GM19328 (cell line): ENCODE measurements around the gene CDKAL1.

Source experiments
- ATAC-seq: cut with Tn5 transposase; IDR thresholded peaks from one replicate; pipeline ENCODE4 v1.9.1; 2021; ENCODE audit warnings: mild to moderate bottlenecking, moderate library complexity; ENCODE audit not compliant: unreplicated experiment

Gene CDKAL1

GRCh38 chr6:20868397-20869096, 334.3 kb downstream of the CDKAL1 start:
- ATAC-seq, result no peak

- ATAC-seq, result no peak
These were observed 335.8 kb downstream of the CDKAL1 start for GRCh38 chr6:20870021-20870420.

GRCh38 chr6:20870493-20870892, 336.2 kb downstream of the CDKAL1 start:
- no peak for ATAC-seq

GRCh38 chr6:20873425-20874190, 339.4 kb downstream of the CDKAL1 start:
- no peak for ATAC-seq

GRCh38 chr6:20875369-20875963, 341.2 kb downstream of the CDKAL1 start:
- ATAC-seq, result no peak

GRCh38 chr6:20876036-20876435, 341.8 kb downstream of the CDKAL1 start:
- ATAC-seq, result no peak

GRCh38 chr6:20876561-20876960, 342.3 kb downstream of the CDKAL1 start:
- ATAC-seq, result no peak

GRCh38 chr6:20877008-20877937, 343.0 kb downstream of the CDKAL1 start:
- peak; percentile 93 for ATAC-seq

- ATAC-seq, result no peak
These were observed 344.9 kb downstream of the CDKAL1 start for GRCh38 chr6:20879121-20879520.

- no peak for ATAC-seq
These were observed 345.3 kb downstream of the CDKAL1 start for GRCh38 chr6:20879526-20879925.

- no peak for ATAC-seq
These were observed 347.1 kb downstream of the CDKAL1 start for GRCh38 chr6:20881365-20881764.

- ATAC-seq, result no peak
These were observed 347.8 kb downstream of the CDKAL1 start for GRCh38 chr6:20882014-20882413.

- no peak for ATAC-seq
These were observed 350.8 kb downstream of the CDKAL1 start for GRCh38 chr6:20885076-20885475.

GRCh38 chr6:20891161-20891560, 356.9 kb downstream of the CDKAL1 start:
- no peak for ATAC-seq

- no peak for ATAC-seq
These were observed 358.1 kb downstream of the CDKAL1 start for GRCh38 chr6:20892365-20892764.

GRCh38 chr6:20893412-20893811, 359.2 kb downstream of the CDKAL1 start:
- no peak for ATAC-seq

GRCh38 chr6:20900389-20901160, 366.3 kb downstream of the CDKAL1 start:
- ATAC-seq, result peak; percentile 78

- ATAC-seq, result no peak
These were observed 371.1 kb downstream of the CDKAL1 start for GRCh38 chr6:20905377-20905776.

- no peak for ATAC-seq
These were observed 372.7 kb downstream of the CDKAL1 start for GRCh38 chr6:20906945-20907344.

GRCh38 chr6:20907486-20908071, 373.3 kb downstream of the CDKAL1 start:
- ATAC-seq, result no peak
